Measurements from ENCODE around the gene UBAP2L. TPM values are rescaled to one million over a fixed set of nuclear protein-coding genes. Genes with fewer than 3 reads are reported as not detected.
A peak's percentile ranks its signal among the peaks of the same experiment; 100 is the strongest.
"Not testable (repeated sequence)": the region's sequence is repeated elsewhere in the genome, so short reads cannot be mapped to it uniquely, and the experiment has no call there.

Gene UBAP2L
- total RNA-seq, 1 donor from 2014 or later, result 61.7 TPM

GRCh38 chr1:154220970-154221277, 169 bp downstream of the UBAP2L start:
- Histone ChIP-seq H3K4me3 (ENCODE audit: low read depth, low read length) (peak overlapping the region; percentile 88), H3K36me3 (ENCODE audit: control insufficient read depth, insufficient read depth, low read length) (no peaks in the 10 kb centered on the region)
- no peak for DNase-seq (ENCODE audit: low read depth)

GRCh38 chr1:154221278-154222001, 685 bp downstream of the UBAP2L start:
- Histone ChIP-seq H3K36me3 (ENCODE audit: control insufficient read depth, insufficient read depth, low read length) (no peaks in the 10 kb centered on the region), H3K27me3 (ENCODE audit: control insufficient read depth, insufficient read depth, low read length) (no peaks in the 10 kb centered on the region), H3K4me3 (ENCODE audit: low read depth, low read length) (peak overlapping the region; percentile 88)
- no peak for TF ChIP-seq CTCF (IDR thresholded peaks at IDR 0.05; ENCODE audit: insufficient read depth, low read length, poor library complexity, severe bottlenecking)
- no peak for DNase-seq (ENCODE audit: low read depth)

More at GRCh38 chr1:154220970-154221277, 169 bp downstream of the UBAP2L start:
- TF ChIP-seq CTCF (IDR thresholded peaks at IDR 0.05; ENCODE audit: insufficient read depth, low read length, poor library complexity, severe bottlenecking), result no peak
- no peaks in the 10 kb centered on the region for H3K27me3 ChIP-seq (ENCODE audit: control insufficient read depth, insufficient read depth, low read length)

- TF ChIP-seq CTCF (IDR thresholded peaks at IDR 0.05; ENCODE audit: insufficient read depth, low read length, poor library complexity, severe bottlenecking), result no peak
- H3K36me3 ChIP-seq (ENCODE audit: control insufficient read depth, insufficient read depth, low read length), result no peaks in the 10 kb centered on the region
- DNase-seq (ENCODE audit: low read depth), result no peak
- H3K27me3 ChIP-seq (ENCODE audit: control insufficient read depth, insufficient read depth, low read length), result no peaks in the 10 kb centered on the region
- peak overlapping the region; percentile 88 for H3K4me3 ChIP-seq (ENCODE audit: low read depth, low read length)
Measured at GRCh38 chr1:154222518-154222917, 1.8 kb downstream of the UBAP2L start.

GRCh38 chr1:154222918-154223317, 2.2 kb downstream of the UBAP2L start:
- no peak for DNase-seq (ENCODE audit: low read depth)

GRCh38 chr1:154223621-154224020, 2.9 kb downstream of the UBAP2L start:
- H3K4me3 ChIP-seq (ENCODE audit: low read depth, low read length), result no peak overlapping the region
- TF ChIP-seq CTCF (IDR thresholded peaks at IDR 0.05; ENCODE audit: insufficient read depth, low read length, poor library complexity, severe bottlenecking), result no peak
- no peaks in the 10 kb centered on the region for H3K27me3 ChIP-seq (ENCODE audit: control insufficient read depth, insufficient read depth, low read length)

More at GRCh38 chr1:154222918-154223317, 2.2 kb downstream of the UBAP2L start:
- no peak for TF ChIP-seq CTCF (IDR thresholded peaks at IDR 0.05; ENCODE audit: insufficient read depth, low read length, poor library complexity, severe bottlenecking)
- no peaks in the 10 kb centered on the region for H3K27me3 ChIP-seq (ENCODE audit: control insufficient read depth, insufficient read depth, low read length)
- H3K4me3 ChIP-seq (ENCODE audit: low read depth, low read length), result no peak overlapping the region
- no peaks in the 10 kb centered on the region for H3K36me3 ChIP-seq (ENCODE audit: control insufficient read depth, insufficient read depth, low read length)

GRCh38 chr1:154225370-154225769, 4.6 kb downstream of the UBAP2L start:
- Histone ChIP-seq H3K4me3 (ENCODE audit: low read depth, low read length) (no peak overlapping the region), H3K36me3 (ENCODE audit: control insufficient read depth, insufficient read depth, low read length) (no peaks in the 10 kb centered on the region), H3K27me3 (ENCODE audit: control insufficient read depth, insufficient read depth, low read length) (no peaks in the 10 kb centered on the region)
- no peak for DNase-seq (ENCODE audit: low read depth)
- no peak for TF ChIP-seq CTCF (IDR thresholded peaks at IDR 0.05; ENCODE audit: insufficient read depth, low read length, poor library complexity, severe bottlenecking)

More at GRCh38 chr1:154223621-154224020, 2.9 kb downstream of the UBAP2L start:
- H3K36me3 ChIP-seq (ENCODE audit: control insufficient read depth, insufficient read depth, low read length), result no peaks in the 10 kb centered on the region
- no peak for DNase-seq (ENCODE audit: low read depth)

GRCh38 chr1:154231112-154231511, 10.4 kb downstream of the UBAP2L start:
- not testable (repeated sequence) for DNase-seq (ENCODE audit: low read depth); H3K4me3 ChIP-seq (ENCODE audit: low read depth, low read length); H3K36me3 ChIP-seq (ENCODE audit: control insufficient read depth, insufficient read depth, low read length); H3K27me3 ChIP-seq (ENCODE audit: control insufficient read depth, insufficient read depth, low read length)

GRCh38 chr1:154233127-154233526, 12.4 kb downstream of the UBAP2L start:
- DNase-seq (ENCODE audit: low read depth); H3K36me3 ChIP-seq (ENCODE audit: control insufficient read depth, insufficient read depth, low read length); H3K27me3 ChIP-seq (ENCODE audit: control insufficient read depth, insufficient read depth, low read length); H3K4me3 ChIP-seq (ENCODE audit: low read depth, low read length): not testable (repeated sequence)

All from kidney epithelial cell (primary cell).